GM12878 (cell line): ENCODE results near the gene ARHGEF16. TPM values are rescaled to one million over a fixed set of nuclear protein-coding genes. Genes with fewer than 3 reads are reported as not detected.

Source experiments
- ATAC-seq: fragments of 200-7000 bp; cut with Tn5 transposase; 3 replicates; pipeline ENCODE4 v1.9.1; 2020; ENCODE audit warnings: mild to moderate bottlenecking, moderate library complexity
- BruUV-seq: library from RNA; stranded (reverse); fragments of 400-500 nt; replicated peaks from 2 replicates; lab custom pipeline; 2021; lab: Mats Ljungman, UMichigan
- CTCF ChIA-PET: fragments of 300-600 bp; sonication (Branson Sonifier 250); formaldehyde crosslinking; extraction: SDS; loops from one replicate; lab custom pipeline; 2021; ENCODE audit warnings: inconsistent platforms; lab: Yijun Ruan, JAX
- POLR2A ChIA-PET: fragments of 350-600 bp; formaldehyde crosslinking; extraction: SDS; loops from one replicate; lab custom pipeline; 2021; ENCODE audit warnings: inconsistent platforms; lab: Charles Lee
- RAD21 ChIA-PET: fragments of 300-600 bp; sonication (Branson Sonifier 250); formaldehyde crosslinking; loops from one replicate; lab custom pipeline; 2023; ENCODE audit warnings: antibody characterized with exemption; ENCODE audit not compliant: unreplicated experiment; lab: Charles Lee
- SMC1A ChIA-PET: fragments of 300-600 bp; sonication (Branson Sonifier 250); formaldehyde crosslinking; loops from one replicate; lab custom pipeline; 2023; ENCODE audit not compliant: unreplicated experiment, uncharacterized antibody; lab: Charles Lee
- DNase-seq: peaks from one replicate; pipeline ENCODE4 v3.0.0-alpha.2; 2011; ENCODE audit warnings: low read depth, low spot score
- FAIRE-seq: peaks from 3 replicates; lab custom pipeline; 2011; peaks lifted over from hg19 to GRCh38; lab: Jason Lieb, UNC
- H2AFZ ChIP-seq: 2 replicates; pipeline ENCODE4 v1.6.0; 2011; ENCODE audit warnings: low read depth, low read length, control low read depth; ENCODE audit not compliant: control insufficient read depth
- H3K27ac ChIP-seq: 2 replicates; pipeline ENCODE4 v1.5.1; 2011; ENCODE audit warnings: control low read depth; ENCODE audit not compliant: control insufficient read depth, insufficient read depth
- H3K27me3 ChIP-seq, 2 experiments: replicated peaks in 1 of 2; 2 replicates each; pipeline versions ENCODE4 v1.6.0 to v1.6.1; 2011; ENCODE audit warnings: low read length in 1 of 2; ENCODE audit not compliant: control insufficient read depth in 2 of 2, insufficient read depth in 2 of 2
- H3K36me3 ChIP-seq, 2 experiments: 2 replicates each; pipeline ENCODE4 v1.5.1; 2011; ENCODE audit warnings: low read length in 1 of 2; ENCODE audit not compliant: control insufficient read depth in 2 of 2, insufficient read depth in 2 of 2
- H3K4me1 ChIP-seq: 2 replicates; pipeline ENCODE4 v1.6.1; 2011; ENCODE audit warnings: mild to moderate bottlenecking, low read length, moderate library complexity, mixed read lengths; ENCODE audit not compliant: control insufficient read depth, insufficient read depth
- H3K4me2 ChIP-seq: 2 replicates; pipeline ENCODE4 v1.6.0; 2011; ENCODE audit warnings: control low read depth; ENCODE audit not compliant: control insufficient read depth, insufficient read depth
- H3K4me3 ChIP-seq: fragments of 200-600 bp; sonication (generic); 2 replicates; pipeline ENCODE4 v1.5.1; 2016
- H3K79me2 ChIP-seq: 2 replicates; pipeline ENCODE4 v1.6.0; 2011; ENCODE audit warnings: low read length; ENCODE audit not compliant: control insufficient read depth, insufficient read depth
- H3K9ac ChIP-seq: 2 replicates; pipeline ENCODE4 v1.8.0; 2011; ENCODE audit warnings: low read length, control low read depth, mixed read lengths; ENCODE audit not compliant: control insufficient read depth, insufficient read depth
- H3K9me3 ChIP-seq: replicated peaks from 3 replicates; pipeline ENCODE4 v1.5.1; 2011; ENCODE audit warnings: mild to moderate bottlenecking, low read length; ENCODE audit not compliant: control insufficient read depth, insufficient read depth
- H4K20me1 ChIP-seq: 2 replicates; pipeline ENCODE4 v1.6.0; 2011; ENCODE audit not compliant: control insufficient read depth, insufficient read depth
- ATF2 ChIP-seq: IDR thresholded peaks from 2 replicates; pipeline ENCODE4 v1.6.1; 2012; ENCODE audit warnings: low read length, inconsistent platforms
- MEF2A ChIP-seq: IDR thresholded peaks from 2 replicates; pipeline ENCODE4 v1.6.1; 2011; ENCODE audit warnings: low read depth, mild to moderate bottlenecking, low read length, moderate library complexity; ENCODE audit not compliant: insufficient read depth
- MTA3 ChIP-seq: IDR thresholded peaks from 2 replicates; pipeline ENCODE4 v1.6.1; 2012; ENCODE audit warnings: low read length, inconsistent platforms, borderline replicate concordance
- ZBED1 ChIP-seq: IDR thresholded peaks from 2 replicates; pipeline ENCODE4 v1.6.1; 2016; ENCODE audit warnings: borderline replicate concordance
- ZNF217 ChIP-seq: fragments of 450-650 bp; IDR thresholded peaks from 2 replicates; pipeline ENCODE4 v1.6.1; 2017; ENCODE audit warnings: antibody characterized with exemption, mild to moderate bottlenecking
- ZNF24 ChIP-seq: fragments of 450-650 bp; IDR thresholded peaks from 2 replicates; pipeline ENCODE4 v1.6.1; 2017; ENCODE audit warnings: antibody characterized with exemption, mild to moderate bottlenecking
- ZSCAN29 ChIP-seq: fragments of 450-650 bp; IDR thresholded peaks from 2 replicates; pipeline ENCODE4 v1.6.1; 2017; ENCODE audit warnings: mild to moderate bottlenecking, moderate library complexity
- WGBS: methylation state at CpG from one replicate; pipeline ENCODE4 v1.1.6; 2016; ENCODE audit warnings: low lambda C conversion rate; ENCODE audit not compliant: insufficient replicate concordance, insufficient coverage; ENCODE audit errors: missing lambda C conversion rate; 5-methylcytosine and 5-hydroxymethylcytosine counted together
- in situ Hi-C: fragments of 300-500 bp; cut with MboI; formaldehyde crosslinking; loops from 9 replicates; pipeline ENCODE4 v1.14.3; 2018; ENCODE audit warnings: mixed read lengths
- intact Hi-C: fragments of 100-400 bp; cut with micrococcal nuclease; formaldehyde crosslinking; loops from one replicate; pipeline ENCODE4 v1.14.2; 2022; ENCODE audit not compliant: unreplicated experiment
- polyA plus RNA-seq, 11 experiments: library from polyadenylated mRNA; depleted of rRNA in 4 of 11; unstranded in 6 of 11; stranded (reverse) in 5 of 11; fragments of >200 nt; fragmentation: Nextera tagmentation in 4 of 11; fragmentation: Illumina TruSeq in 1 of 11; extraction: Ambion mirVana in 4 of 11; extraction: Trizol in 1 of 11; gene quantifications; 1 replicate in 1 of 11; 2 replicates in 10 of 11; pipeline versions ENCODE4 v1.2.1 to v1.2.3, GENCODE V29; 2011 to 2016; ENCODE audit warnings: inconsistent platforms in 2 of 11, missing spikeins in 2 of 11, low read depth in 1 of 11
- total RNA-seq, 4 experiments: library from RNA; depleted of rRNA in 3 of 4; stranded (reverse); fragments of >200 nt in 3 of 4; fragmentation: Illumina TruSeq in 1 of 4; extraction: Trizol in 1 of 4; gene quantifications; 2 replicates each; pipeline versions ENCODE4 v1.2.1 to v1.2.3, GENCODE V29; 2013 to 2021

The ARHGEF16 gene
- total and polyA plus RNA-seq, 10 of the 15 experiments (the other 5 are each of a cell fraction or from before 2014, with no cell fraction given), result not detected

GRCh38 chr1:3468236-3469103 lies 14.0 kb downstream of the ARHGEF16 start:
- H2AFZ ChIP-seq, result no peak overlapping the region
- H3K79me2 ChIP-seq, result no peaks in the 10 kb centered on the region
- H4K20me1 ChIP-seq, result no peaks in the 10 kb centered on the region
- RAD21 ChIA-PET, result no interaction called here
- SMC1A ChIA-PET, result no interaction called here
- 36% methylated on average over 32 of the region's 34 CpGs for WGBS
- H3K4me1 ChIP-seq, result no peaks in the 10 kb centered on the region
- FAIRE-seq, result no peak
- H3K9me3 ChIP-seq, result no peaks in the 10 kb centered on the region
- H3K27me3 ChIP-seq, result no peaks in the 10 kb centered on the region
- H3K36me3 ChIP-seq, result no peaks in the 10 kb centered on the region
- no peak overlapping the region for H3K27ac ChIP-seq
- BruUV-seq, result no TSS peak
- intact Hi-C loops (no loop called here), in situ Hi-C loops (no loop called here)
- ATAC-seq, result no peak
- H3K4me3 ChIP-seq, result no peak overlapping the region
- TF ChIP-seq ZNF217, result no peak
- no peak for TF ChIP-seq ZBED1
- TF ChIP-seq MTA3, result no peak
- TF ChIP-seq MEF2A, result no peak
- TF ChIP-seq ATF2, result no peak
- TF ChIP-seq ZNF24, result no peak
- TF ChIP-seq ZSCAN29, result no peak
- POLR2A ChIA-PET, result no interaction called here
- H3K4me2 ChIP-seq, result no peak overlapping the region
- DNase-seq, result no peak
- no peak overlapping the region for H3K9ac ChIP-seq
- CTCF ChIA-PET, result no interaction called here
